GM19025 (cell line): ENCODE measurements around the gene RAB41.
"Not testable (repeated sequence)": the region's sequence is repeated elsewhere in the genome, so short reads cannot be mapped to it uniquely, and the experiment has no call there.

Source experiments
- ATAC-seq: cut with Tn5 transposase; IDR thresholded peaks from one replicate; pipeline ENCODE4 v1.9.1; 2021; ENCODE audit warnings: mild to moderate bottlenecking, low read depth, moderate library complexity; ENCODE audit not compliant: unreplicated experiment

RAB41 gene

GRCh38 chrX:70281951-70282350, at the start of gene RAB41:
TSS of gene RAB41 (plus strand) at chrX:70282172. CDS start at chrX:70282218, 46 bp downstream.
- no peak for ATAC-seq

GRCh38 chrX:70234355-70234754, 47.6 kb upstream of the RAB41 start, which contains the start of gene AWAT1:
TSS of gene AWAT1 (plus strand) at chrX:70234655. CDS start at chrX:70234696, 41 bp downstream.
- no peak for ATAC-seq

DNA sequence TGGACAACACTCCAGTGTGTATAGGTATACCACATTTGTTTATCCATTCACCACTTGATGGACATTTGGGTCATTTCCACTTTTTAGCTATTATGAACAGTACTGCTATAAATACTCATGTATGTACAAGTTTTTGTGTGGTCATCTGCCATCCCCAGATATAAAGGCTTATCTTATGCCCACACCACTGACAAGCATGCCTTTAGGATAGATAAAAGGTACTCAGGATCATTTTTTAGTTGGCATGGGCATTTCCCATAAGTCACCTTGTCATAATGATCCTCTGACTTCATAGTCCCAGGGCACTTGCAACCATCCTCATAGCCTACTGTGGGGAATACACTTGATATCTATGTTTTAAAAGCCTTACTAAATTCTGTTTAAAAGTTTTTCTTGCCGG, 41.2 kb upstream of the RAB41 start:
- ATAC-seq, result no peak

- ATAC-seq, result no peak
These were observed 40.5 kb upstream of the RAB41 start for GRCh38 chrX:70241501-70241900.

- ATAC-seq, result not testable (repeated sequence)
These were observed 38.4 kb upstream of the RAB41 start for GRCh38 chrX:70243601-70244000.

- no peak for ATAC-seq
These were observed 37.1 kb upstream of the RAB41 start for GRCh38 chrX:70244881-70245280.

DNA sequence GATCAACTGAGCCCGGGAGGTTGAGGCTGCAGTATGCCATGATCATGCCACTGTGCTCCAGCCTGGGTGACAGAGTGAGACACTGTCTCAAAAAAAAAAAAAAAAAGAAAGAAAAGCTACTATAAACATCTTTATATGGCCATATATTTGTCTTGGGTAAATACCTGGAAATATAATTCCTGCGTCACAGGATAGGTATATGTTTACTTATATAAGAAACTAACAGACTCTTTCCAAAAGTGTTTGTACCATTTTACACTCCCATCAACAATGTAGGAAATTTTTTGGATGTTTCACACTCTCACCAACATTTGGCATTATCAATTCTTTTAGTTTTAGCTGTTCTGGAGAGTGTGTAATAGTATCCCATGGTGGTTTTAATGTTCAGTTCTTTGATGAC, 34.7 kb upstream of the RAB41 start:
- no peak for ATAC-seq

- no peak for ATAC-seq
These were observed 29.5 kb upstream of the RAB41 start for GRCh38 chrX:70252491-70252890.

GRCh38 chrX:70253377-70254062, 28.5 kb upstream of the RAB41 start:
- no peak for ATAC-seq

DNA sequence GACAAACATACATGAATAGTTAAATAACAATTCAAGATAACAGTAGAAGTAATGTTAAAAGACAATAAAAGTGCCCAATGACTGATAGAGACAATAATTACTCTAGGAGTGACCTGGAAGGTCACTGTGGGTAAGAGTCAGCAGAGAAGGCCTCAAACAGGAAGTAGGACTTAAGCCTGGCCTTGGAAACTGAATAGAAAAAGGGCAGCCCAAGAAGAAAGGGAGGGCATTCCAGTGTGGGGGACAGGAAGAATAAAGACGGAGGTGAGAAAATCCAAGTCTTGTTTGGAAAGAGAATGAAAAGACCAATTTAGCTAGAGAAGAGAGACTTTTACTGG, 27.9 kb upstream of the RAB41 start:
- no peak for ATAC-seq

DNA sequence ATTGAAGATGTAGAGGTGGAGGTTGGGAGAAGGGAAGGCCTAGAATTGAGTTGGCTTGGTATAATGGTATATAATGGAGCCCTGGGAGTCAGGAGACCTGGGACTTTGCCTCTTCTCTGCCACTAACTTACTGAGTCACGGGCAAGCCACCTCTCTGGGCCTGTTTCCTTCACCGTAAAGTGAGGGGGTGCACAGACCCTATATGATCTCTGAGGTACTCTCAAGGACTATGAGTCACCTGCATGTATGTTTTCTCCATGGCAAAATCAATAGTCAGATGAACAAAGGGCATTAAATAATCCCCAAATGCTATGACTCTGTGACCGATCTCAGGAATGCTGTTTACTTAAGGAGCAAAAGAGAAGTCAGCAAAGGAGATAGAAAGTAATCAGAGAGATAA, 27.1 kb upstream of the RAB41 start:
- no peak for ATAC-seq

DNA sequence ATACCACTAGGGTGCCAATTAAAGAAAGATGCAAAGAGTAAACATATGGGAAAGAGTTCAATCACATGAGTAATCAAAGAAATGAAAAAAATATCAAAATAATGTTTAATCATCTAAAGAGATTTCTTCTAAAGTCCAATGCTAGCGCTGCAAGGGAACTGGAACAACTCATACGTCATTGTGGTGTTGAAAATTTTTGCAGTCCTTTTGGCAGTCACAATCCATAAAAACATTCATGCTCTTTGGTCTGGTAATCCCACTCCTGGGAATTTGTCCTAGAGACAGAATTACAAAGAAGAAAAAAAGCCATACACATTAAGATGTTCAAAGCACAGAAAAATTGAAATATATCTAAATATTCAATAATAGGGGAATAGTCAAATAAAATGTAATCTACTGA, 26.5 kb upstream of the RAB41 start:
- ATAC-seq, result no peak

DNA sequence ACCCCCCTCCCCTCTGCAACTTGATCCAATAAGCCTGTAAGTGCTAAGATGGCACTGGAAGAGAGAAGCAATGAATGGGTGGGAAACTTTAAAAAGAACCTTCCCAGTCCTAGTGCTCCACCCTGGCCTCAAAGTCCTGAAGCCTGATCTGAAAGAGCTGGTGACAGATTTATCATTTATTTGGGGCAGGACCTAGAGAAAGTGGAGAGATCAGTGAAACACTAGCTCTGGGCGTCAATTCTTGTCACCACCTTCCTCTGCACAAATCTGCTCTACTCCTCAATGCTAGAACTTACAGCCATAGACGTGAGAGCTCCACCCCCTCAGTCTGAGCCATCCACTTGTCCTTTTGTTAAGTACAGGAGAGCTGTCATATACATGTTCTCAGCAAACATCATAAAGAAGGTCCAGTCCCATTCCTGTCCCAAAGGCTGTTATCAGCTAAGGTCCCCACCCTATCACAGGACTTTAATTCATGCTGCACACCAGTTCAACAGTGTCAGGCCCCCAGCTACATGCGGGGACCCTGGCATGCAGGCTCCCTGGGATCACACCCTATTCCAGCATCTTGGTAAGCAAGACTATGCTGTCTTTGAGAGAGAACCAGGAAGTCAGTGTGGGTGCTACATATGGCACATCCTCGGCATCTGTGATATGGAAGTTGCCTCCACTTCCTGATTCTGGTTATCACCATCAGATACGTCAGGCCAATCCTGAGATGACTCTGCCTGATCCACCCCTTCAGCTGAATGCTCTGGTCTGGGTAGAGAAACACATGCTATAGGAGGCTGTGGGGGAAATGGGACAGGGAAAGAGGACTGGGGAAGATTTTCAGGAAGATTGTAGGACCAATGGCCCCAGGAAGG, 24.3 kb upstream of the RAB41 start:
- no peak for ATAC-seq

DNA sequence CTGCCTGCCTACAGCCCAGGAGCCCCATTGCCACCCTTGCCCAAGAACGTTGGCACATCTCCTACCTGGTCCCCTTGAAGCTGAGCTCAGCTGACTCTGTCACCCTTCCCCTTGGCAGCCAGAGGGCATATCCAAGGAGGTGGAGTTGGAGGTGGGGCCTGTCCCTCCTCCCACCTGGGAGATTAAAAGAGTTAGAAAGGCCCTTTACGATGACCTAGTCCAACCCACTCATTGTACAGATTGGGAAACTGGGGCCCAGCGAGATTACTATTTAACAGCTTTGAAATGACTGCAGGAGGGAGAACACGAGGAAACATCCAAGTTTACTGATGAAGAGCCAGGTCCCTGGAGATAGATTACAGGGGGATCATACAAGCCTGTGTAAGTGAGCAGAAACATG, 21.9 kb upstream of the RAB41 start, which contains the start of gene P2RY4:
P2RY4 (minus strand) TSS at position 101 of the 400 bp plus-strand sequence. CDS start 580 bp downstream, outside the sequence.
- ATAC-seq, result no peak

DNA sequence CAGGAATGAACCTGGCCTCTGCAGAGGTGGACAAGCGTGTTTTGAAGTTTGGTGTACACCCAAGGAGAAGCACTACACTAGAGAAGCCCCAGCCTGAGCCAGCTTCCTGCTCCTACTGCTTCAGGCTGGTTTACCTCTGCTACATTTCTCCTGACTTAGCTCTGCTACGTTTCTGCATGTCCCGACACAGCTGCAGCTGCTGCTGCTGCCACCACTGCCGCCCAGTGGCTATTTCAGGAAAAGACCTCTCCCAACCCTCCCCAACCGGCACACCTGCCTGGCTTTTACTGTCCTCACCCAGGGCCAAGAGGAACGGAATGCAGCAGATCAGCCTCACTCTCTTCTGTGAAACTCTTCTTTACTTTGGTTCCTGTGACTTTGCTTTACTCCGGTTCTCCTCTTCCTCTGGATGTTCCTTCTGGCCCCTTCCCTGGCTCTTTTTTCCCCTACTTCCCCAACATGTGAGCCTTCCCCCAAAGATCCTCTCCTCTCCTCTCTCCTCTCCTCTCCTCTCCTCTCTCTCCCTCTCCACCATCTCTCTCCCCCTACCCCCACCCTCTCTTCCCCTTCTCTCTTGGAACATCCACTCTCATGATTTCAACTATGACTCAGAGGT, 18.9 kb upstream of the RAB41 start:
- ATAC-seq, result no peak

DNA sequence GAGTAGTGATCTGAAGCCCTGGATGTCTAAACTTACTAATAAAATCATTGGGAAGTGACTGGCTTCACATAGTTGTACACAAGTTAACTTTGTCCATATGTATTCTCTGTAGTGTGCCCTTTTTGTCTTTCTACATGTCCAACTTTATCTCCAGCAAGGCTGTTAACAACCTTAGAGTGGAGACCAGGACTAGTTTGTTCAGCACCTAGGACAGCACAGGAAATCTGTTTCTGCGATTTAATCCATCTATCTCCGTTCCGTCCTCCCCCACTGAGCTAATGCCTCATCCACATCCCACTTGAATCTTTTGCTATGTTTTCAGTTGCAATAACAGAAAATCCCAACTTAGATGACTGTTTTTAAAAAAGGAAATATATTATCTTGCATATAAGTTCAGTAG, 17.2 kb upstream of the RAB41 start:
- ATAC-seq, result no peak

DNA sequence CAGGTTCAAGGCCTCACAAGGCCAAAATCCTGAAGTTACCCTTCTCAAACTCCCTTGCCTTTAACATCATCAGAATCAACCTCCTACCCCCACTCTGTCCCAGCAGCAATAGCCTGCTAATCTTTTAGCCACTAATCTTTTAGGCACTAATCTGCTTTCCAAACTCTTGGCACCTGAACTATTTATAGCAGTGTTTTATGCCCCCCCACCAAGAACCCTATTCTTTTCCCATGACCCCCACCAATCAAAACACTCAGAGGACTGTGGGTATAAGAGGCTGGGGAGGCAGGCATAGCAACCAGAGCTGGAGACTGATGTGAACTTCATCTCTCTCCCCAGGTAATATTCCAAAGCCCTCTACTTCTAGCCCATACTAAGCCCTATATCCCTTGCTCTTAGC, 13.9 kb upstream of the RAB41 start, which contains the start of gene ARR3:
ARR3 (plus strand) TSS at position 301 of the 400 bp plus-strand sequence. CDS start 1,052 bp downstream, outside the sequence.
- no peak for ATAC-seq

DNA sequence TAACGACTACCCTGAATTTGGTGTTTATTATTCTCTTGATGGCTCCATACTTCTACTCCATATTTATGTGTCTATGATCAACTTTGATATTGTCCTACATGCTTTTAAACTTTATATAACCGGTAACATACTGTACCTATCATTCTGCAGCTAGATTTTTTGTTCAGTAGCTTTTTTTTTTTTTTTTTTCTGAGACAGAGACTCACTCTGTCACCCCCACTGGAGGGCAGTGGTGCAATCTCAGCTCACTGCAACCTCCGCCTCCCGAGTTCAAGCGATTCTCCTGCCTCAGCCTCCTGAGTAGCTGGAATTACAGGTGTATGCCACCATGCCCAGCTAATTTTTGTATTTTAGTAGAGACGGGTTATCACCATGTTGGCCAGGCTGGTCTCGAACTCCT, 7.9 kb upstream of the RAB41 start:
- not testable (repeated sequence) for ATAC-seq

GRCh38 chrX:70279081-70279480, 2.9 kb upstream of the RAB41 start:
- no peak for ATAC-seq

DNA sequence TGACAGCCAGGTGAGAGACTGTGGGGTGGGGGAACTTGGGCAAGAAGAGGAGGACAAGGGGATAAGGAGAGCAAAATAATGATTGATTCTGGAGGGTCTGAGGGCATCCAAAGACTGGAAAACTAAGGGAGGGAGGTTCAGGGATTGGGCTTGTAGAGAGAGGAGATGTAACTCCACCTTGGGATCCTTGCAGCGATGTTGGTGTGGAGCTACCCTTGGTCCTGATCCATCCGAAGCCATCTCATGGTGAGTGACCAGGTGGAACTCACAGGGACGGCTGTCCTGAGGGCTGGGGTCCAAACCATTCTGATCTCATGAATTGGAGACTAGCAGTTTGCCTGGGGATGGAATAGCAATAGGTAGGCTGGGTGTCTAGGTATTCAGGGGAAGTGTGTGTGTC, 1.4 kb upstream of the RAB41 start:
- ATAC-seq, result no peak

GRCh38 chrX:70289168-70289792, 7.3 kb downstream of the RAB41 start:
- no peak for ATAC-seq
